Measurements from ENCODE around the gene APBA2.

Gene APBA2

DNA sequence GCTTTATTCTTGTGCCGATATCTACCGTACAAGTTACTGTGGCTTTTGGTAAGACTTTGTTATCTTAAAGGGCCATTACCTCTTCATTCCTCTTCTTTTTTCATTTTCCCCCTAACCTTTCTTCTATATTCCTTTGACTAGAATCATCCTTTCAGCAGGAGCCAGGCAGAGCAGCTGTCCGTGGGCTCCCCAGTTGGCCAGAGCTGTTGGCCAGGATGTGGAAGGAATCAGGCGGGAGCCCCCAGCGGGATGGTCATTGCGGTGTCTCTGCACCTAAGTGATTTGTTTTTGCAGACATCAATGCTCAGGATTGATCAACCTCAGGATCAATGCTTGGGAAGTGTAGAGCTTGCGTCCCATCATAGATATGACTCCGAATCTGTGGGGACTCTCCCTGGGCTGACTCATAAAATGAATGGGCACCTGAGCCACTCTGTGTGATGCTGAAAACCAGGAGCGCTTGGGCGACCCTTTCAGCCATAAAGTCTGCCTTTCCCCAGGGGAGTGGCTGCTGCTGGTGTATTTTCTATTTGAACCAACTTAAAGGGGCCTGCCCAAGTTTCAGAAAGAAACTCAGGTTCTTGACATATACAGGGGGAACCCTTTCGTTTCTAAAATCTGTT, 21.7 kb downstream of the APBA2 start:
- Histone ChIP-seq H3K27ac (ENCODE audit: extremely low read depth, low read depth, low read length) (no peak overlapping the region), H3K9me3 (ENCODE audit: control insufficient read depth, insufficient read depth, low read depth, low read length) (no peaks in the 10 kb centered on the region), H3K4me1 (ENCODE audit: control insufficient read depth, insufficient read depth, low read length) (peaks cover 2% of the 10 kb centered on the region; the same call in 1 of the 2 replicates), H3K4me3 (ENCODE audit: low read depth, low read length) (no peak overlapping the region), H3K36me3 (ENCODE audit: control insufficient read depth in 2 of 2, insufficient read depth in 1 of 2, low read length in 2 of 2) (no peaks in the 10 kb centered on the region)
- ChIA-PET CTCF (no interaction called here), POLR2A (no interaction called here)
- TF ChIP-seq, protein P1, sequence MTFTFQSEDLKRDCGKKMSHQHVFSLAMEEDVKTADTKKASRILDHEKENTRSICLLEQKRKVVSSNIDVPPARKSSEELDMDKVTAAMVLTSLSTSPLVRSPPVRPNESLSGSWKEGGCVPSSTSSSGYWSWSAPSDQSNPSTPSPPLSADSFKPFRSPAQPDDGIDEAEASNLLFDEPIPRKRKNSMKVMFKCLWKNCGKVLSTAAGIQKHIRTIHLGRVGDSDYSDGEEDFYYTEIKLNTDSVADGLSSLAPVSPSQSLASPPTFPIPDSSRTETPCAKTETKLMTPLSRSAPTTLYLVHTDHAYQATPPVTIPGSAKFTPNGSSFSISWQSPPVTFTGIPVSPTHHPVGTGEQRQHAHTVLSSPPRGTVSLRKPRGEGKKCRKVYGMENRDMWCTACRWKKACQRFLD (tag by site-specific recombination; IDR thresholded peaks at IDR 0.05): no peak
- TF ChIP-seq ZNF169 (tag by site-specific recombination; IDR thresholded peaks at IDR 0.05) (no peak), ZNF596 (tag by site-specific recombination; IDR thresholded peaks at IDR 0.05) (no peak), ZNF394 (tag by site-specific recombination; IDR thresholded peaks at IDR 0.05; ENCODE audit: borderline replicate concordance) (no peak), ZNF433 (tag by site-specific recombination; IDR thresholded peaks at IDR 0.05; ENCODE audit: low read depth) (no peak), KLF10 (tag by site-specific recombination; IDR thresholded peaks at IDR 0.05) (no peak), ZNF561 (tag by site-specific recombination; IDR thresholded peaks at IDR 0.05; ENCODE audit: borderline replicate concordance) (no peak), ZBTB1 (tag by site-specific recombination; IDR thresholded peaks at IDR 0.05) (no peak), KLF16 (tag by site-specific recombination; IDR thresholded peaks at IDR 0.05) (no peak), ZNF473 (tag by site-specific recombination; IDR thresholded peaks at IDR 0.05) (no peak)
- TF ChIP-seq, protein P2, sequence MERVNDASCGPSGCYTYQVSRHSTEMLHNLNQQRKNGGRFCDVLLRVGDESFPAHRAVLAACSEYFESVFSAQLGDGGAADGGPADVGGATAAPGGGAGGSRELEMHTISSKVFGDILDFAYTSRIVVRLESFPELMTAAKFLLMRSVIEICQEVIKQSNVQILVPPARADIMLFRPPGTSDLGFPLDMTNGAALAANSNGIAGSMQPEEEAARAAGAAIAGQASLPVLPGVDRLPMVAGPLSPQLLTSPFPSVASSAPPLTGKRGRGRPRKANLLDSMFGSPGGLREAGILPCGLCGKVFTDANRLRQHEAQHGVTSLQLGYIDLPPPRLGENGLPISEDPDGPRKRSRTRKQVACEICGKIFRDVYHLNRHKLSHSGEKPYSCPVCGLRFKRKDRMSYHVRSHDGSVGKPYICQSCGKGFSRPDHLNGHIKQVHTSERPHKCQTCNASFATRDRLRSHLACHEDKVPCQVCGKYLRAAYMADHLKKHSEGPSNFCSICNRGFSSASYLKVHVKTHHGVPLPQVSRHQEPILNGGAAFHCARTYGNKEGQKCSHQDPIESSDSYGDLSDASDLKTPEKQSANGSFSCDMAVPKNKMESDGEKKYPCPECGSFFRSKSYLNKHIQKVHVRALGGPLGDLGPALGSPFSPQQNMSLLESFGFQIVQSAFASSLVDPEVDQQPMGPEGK (tag by site-specific recombination; IDR thresholded peaks at IDR 0.05): no peak
- TF ChIP-seq, protein P3, sequence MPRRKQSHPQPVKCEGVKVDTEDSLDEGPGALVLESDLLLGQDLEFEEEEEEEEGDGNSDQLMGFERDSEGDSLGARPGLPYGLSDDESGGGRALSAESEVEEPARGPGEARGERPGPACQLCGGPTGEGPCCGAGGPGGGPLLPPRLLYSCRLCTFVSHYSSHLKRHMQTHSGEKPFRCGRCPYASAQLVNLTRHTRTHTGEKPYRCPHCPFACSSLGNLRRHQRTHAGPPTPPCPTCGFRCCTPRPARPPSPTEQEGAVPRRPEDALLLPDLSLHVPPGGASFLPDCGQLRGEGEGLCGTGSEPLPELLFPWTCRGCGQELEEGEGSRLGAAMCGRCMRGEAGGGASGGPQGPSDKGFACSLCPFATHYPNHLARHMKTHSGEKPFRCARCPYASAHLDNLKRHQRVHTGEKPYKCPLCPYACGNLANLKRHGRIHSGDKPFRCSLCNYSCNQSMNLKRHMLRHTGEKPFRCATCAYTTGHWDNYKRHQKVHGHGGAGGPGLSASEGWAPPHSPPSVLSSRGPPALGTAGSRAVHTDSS (tag by site-specific recombination; IDR thresholded peaks at IDR 0.05): no peak
- TF ChIP-seq, protein P4, sequence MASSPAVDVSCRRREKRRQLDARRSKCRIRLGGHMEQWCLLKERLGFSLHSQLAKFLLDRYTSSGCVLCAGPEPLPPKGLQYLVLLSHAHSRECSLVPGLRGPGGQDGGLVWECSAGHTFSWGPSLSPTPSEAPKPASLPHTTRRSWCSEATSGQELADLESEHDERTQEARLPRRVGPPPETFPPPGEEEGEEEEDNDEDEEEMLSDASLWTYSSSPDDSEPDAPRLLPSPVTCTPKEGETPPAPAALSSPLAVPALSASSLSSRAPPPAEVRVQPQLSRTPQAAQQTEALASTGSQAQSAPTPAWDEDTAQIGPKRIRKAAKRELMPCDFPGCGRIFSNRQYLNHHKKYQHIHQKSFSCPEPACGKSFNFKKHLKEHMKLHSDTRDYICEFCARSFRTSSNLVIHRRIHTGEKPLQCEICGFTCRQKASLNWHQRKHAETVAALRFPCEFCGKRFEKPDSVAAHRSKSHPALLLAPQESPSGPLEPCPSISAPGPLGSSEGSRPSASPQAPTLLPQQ (tag by site-specific recombination; IDR thresholded peaks at IDR 0.05): no peak
- TF ChIP-seq, protein P5, sequence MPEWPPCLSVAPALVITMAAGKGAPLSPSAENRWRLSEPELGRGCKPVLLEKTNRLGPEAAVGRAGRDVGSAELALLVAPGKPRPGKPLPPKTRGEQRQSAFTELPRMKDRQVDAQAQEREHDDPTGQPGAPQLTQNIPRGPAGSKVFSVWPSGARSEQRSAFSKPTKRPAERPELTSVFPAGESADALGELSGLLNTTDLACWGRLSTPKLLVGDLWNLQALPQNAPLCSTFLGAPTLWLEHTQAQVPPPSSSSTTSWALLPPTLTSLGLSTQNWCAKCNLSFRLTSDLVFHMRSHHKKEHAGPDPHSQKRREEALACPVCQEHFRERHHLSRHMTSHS (tag by site-specific recombination; IDR thresholded peaks at IDR 0.05): no peak

DNA sequence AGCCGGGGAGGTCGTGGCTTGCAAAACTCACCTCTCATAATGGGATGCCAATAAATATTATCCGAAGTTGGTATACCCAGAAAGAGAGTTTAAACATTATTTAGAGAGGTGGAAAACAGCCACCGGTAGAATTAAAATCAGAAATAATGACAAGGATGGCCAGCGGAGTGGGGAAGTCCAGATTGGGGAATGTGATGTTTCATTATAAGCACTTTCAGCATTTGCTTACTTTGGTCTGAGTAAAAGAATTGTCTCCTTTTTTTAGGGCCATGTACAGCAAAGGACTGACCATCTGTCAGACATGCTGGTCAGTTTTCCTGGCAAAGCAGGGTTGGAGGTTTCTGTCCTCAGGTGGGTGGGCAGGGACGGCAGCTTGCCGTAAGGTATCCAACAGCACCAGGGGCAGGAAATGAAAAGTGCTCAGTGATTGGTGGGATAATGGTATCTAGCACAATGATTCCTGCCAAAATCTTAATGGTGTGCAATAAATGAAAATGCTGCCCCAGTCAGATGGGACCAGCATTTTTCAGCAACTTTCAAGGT, 24.3 kb downstream of the APBA2 start:
- H3K4me3 ChIP-seq (ENCODE audit: low read depth, low read length): no peak overlapping the region
- POLR2A ChIA-PET: no interaction called here
- peaks cover 3% of the 10 kb centered on the region for H3K4me1 ChIP-seq (ENCODE audit: control insufficient read depth, insufficient read depth, low read length)
- H3K9me3 ChIP-seq (ENCODE audit: control insufficient read depth, insufficient read depth, low read depth, low read length): no peaks in the 10 kb centered on the region
- CTCF ChIA-PET: no interaction called here
- peaks cover 0 to 4% of the 10 kb centered on the region in 2 experiments; a peak in 2 of 3 replicates for H3K36me3 ChIP-seq (ENCODE audit: control insufficient read depth in 2 of 2, insufficient read depth in 1 of 2, low read length in 2 of 2)
- H3K27ac ChIP-seq (ENCODE audit: extremely low read depth, low read depth, low read length): no peak overlapping the region
- TF ChIP-seq ZFP37 (tag by site-specific recombination; IDR thresholded peaks at IDR 0.05) (no peak), ZBTB17 (tag by site-specific recombination; IDR thresholded peaks at IDR 0.05) (peak; percentile 72), ZNF292 (tag by site-specific recombination; IDR thresholded peaks at IDR 0.05; ENCODE audit: borderline replicate concordance, low read depth) (no peak), GFI1B (tag by site-specific recombination; IDR thresholded peaks at IDR 0.05) (no peak), GLI2 (tag by site-specific recombination; IDR thresholded peaks at IDR 0.05; ENCODE audit: borderline replicate concordance, low read depth) (no peak)
